GM21723 (cell line): ENCODE measurements around the gene ATP11A.
"Not testable (repeated sequence)": the region's sequence is repeated elsewhere in the genome, so short reads cannot be mapped to it uniquely, and the experiment has no call there.

Source experiments
- ATAC-seq: cut with Tn5 transposase; IDR thresholded peaks from one replicate; pipeline ENCODE4 v1.9.1; 2021; ENCODE audit warnings: mild to moderate bottlenecking, moderate library complexity; ENCODE audit not compliant: unreplicated experiment

The ATP11A gene

GRCh38 chr13:112791663-112792440 is 102.0 kb downstream of the ATP11A start:
- no peak for ATAC-seq

GRCh38 chr13:112792511-112792910 is 102.7 kb downstream of the ATP11A start:
- ATAC-seq, result no peak

GRCh38 chr13:112793545-112794445 is 104.0 kb downstream of the ATP11A start:
- ATAC-seq, result no peak

GRCh38 chr13:112795277-112795676 is 105.4 kb downstream of the ATP11A start:
- ATAC-seq, result no peak

GRCh38 chr13:112796190-112796915 is 106.5 kb downstream of the ATP11A start:
- ATAC-seq, result no peak

- no peak for ATAC-seq
These were observed 109.6 kb downstream of the ATP11A start for GRCh38 chr13:112799394-112799793.

GRCh38 chr13:112800057-112800456 is 110.2 kb downstream of the ATP11A start:
- ATAC-seq, result no peak

- not testable (repeated sequence) for ATAC-seq
These were observed 111.0 kb downstream of the ATP11A start for GRCh38 chr13:112800807-112801206.

- peak; percentile 62 for ATAC-seq
These were observed 113.0 kb downstream of the ATP11A start for GRCh38 chr13:112802802-112803195.

- peak; percentile 79 for ATAC-seq
These were observed 113.6 kb downstream of the ATP11A start for GRCh38 chr13:112803422-112803821.

- ATAC-seq, result no peak
These were observed 114.5 kb downstream of the ATP11A start for GRCh38 chr13:112804374-112804773.

GRCh38 chr13:112806739-112807652 is 117.2 kb downstream of the ATP11A start:
- no peak for ATAC-seq

- no peak for ATAC-seq
These were observed 118.0 kb downstream of the ATP11A start for GRCh38 chr13:112807653-112808376.

GRCh38 chr13:112808377-112809140 is 118.7 kb downstream of the ATP11A start:
- ATAC-seq, result no peak

GRCh38 chr13:112809332-112810315 is 119.8 kb downstream of the ATP11A start:
- no peak for ATAC-seq

GRCh38 chr13:112810608-112811007 is 120.8 kb downstream of the ATP11A start:
- ATAC-seq, result no peak

- ATAC-seq, result no peak
These were observed 122.6 kb downstream of the ATP11A start for GRCh38 chr13:112812306-112813055.
